HG02870 (cell line): ENCODE measurements around the gene DAPK2.
"Not testable (repeated sequence)": the region's sequence is repeated elsewhere in the genome, so short reads cannot be mapped to it uniquely, and the experiment has no call there.

Experiments
- ATAC-seq: cut with Tn5 transposase; IDR thresholded peaks from one replicate; pipeline ENCODE4 v1.9.1; 2021; ENCODE audit warnings: mild to moderate bottlenecking, moderate library complexity; ENCODE audit not compliant: unreplicated experiment

The DAPK2 gene

DNA sequence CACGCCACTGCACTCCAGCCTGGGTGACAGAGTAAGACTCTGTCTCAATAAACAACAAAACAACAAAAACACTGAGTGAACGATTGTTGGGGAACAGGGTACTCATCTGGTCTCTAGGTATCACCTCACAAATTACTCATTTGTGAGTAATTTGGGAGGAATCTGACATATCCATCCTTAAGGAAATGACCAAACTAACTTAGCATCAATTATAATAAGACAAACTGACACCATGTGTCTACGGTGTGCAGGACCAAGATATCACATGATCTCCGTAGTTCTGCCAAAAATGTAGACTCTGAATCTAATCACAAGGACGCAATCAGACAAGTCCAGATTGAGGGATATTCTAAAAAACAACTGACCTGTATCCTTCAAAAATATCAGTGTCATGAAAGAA, 12.0 kb upstream of the DAPK2 start:
- no peak for ATAC-seq

GRCh38 chr15:64053674-64054073, 7.4 kb upstream of the DAPK2 start:
- ATAC-seq: not testable (repeated sequence)

- ATAC-seq: no peak
Measured at GRCh38 chr15:64052925-64053491, 6.7 kb upstream of the DAPK2 start.

DNA sequence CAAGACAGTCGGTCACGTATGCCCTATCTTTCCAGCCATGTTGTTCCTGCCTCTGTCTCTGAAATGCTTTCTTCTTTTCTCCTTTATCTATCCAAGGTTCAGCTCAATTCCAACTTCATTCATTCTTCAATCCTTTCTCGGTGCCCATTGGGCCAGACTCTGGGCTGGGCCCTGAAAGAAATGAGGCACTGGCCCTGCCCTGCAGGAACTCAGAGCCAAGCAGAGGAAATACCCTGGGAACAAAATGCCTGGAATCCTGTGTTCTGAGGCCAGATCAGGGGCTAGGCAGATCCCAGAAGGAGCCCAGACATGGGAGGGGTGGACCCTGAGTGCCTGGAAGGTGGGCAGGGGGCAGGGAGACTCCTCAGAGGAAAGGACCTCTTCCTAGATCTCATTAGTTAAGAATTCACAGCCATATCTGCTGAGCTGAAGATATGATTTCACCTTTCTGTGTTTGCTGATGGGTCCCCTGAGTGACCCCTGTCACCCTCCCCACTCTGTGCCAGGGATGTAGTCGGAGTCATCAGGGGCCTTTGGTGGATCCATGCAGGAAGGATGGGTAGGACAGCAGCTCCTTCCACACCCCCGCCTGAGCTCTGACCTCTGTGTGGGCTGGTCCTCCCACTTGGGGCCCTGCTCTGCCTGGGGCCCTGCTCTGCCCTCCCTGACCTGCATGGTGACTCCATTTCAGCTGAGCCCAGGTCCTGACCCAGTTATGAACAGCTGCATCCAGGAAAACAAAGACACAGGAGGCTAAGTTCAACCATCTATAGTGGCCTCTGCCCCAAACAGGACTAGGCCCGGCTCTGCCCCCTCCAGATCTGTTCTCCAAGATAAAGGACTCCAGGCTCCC, 5.3 kb upstream of the DAPK2 start:
- no peak for ATAC-seq

DNA sequence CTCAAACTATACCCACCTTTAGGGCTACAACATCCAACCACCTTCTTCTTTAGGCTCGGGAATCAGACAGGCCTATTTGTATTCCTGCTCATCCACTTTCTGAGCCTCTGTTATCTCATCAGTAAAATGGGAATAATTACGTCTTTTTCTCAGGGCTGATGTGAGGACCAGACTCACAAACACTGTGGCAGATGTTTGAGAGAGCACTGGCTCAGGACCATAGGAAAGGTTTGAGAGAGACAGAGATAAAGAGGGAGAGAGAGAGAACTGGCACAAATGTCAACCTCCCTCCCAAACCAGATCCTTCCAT, 4.8 kb upstream of the DAPK2 start:
- ATAC-seq: no peak

DNA sequence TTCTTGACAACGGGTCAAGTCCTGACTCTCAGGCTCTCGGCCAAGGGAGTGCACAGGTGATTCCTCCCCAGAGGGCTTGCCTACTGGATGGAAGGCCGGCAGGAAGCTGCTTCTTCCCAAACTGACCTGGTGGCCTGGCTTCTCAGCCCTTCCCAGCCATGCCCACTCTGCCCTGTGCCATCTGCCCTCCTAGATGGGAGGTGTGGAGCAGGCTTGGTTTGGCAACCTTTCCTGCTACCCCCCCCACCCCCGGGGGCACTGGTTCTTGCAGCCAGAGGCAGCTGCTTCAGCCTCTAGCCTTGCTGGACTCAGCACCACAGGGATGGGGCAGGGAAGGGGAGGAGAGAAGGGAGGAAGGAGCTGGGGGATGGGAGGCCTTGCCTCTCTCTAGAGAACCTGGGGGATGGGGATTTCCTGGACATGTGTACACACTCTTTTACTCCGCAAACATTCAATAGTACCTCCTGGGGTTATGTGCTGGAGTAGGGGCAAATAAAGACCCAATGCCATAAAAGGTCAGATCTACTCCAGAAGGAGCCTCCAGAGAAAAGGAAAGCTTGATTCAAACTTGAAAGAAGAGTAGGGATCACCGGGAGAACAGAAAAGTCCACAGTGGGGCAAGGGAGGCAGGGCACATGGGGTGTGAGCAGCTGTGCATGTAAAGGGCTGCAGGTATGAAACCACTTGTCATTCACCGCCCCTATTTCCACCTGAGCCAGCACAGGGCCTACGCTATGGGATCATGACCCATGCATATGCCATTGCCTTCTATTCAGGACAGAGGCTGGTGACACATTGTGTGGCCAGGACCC, 4.2 kb upstream of the DAPK2 start:
- no peak for ATAC-seq

GRCh38 chr15:64048781-64049460, 2.6 kb upstream of the DAPK2 start:
- ATAC-seq: no peak

GRCh38 chr15:64045774-64046420, 388 bp downstream of the DAPK2 start:
- peak; percentile 32 for ATAC-seq

DNA sequence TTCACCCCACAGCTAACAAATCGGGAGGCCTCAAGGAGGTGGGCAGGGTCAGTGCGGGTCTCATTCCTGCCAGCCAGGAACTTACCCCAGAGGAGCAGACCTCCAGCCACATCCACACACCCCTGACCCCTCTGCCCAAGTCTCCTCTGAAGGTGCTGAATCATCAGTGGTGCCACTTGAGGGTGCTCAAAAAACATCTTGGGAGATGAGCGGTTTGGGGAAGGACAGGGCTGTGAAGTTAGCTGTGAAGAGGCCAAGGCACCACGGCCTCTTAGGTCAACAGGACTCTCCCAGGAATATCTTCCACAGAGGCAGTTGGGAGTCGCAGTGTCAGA, 1.2 kb downstream of the DAPK2 start:
- ATAC-seq: no peak

GRCh38 chr15:64044300-64045100, 1.8 kb downstream of the DAPK2 start:
- ATAC-seq: peak; percentile 57

- no peak for ATAC-seq
Measured at GRCh38 chr15:64038878-64039610, 7.2 kb downstream of the DAPK2 start.

DNA sequence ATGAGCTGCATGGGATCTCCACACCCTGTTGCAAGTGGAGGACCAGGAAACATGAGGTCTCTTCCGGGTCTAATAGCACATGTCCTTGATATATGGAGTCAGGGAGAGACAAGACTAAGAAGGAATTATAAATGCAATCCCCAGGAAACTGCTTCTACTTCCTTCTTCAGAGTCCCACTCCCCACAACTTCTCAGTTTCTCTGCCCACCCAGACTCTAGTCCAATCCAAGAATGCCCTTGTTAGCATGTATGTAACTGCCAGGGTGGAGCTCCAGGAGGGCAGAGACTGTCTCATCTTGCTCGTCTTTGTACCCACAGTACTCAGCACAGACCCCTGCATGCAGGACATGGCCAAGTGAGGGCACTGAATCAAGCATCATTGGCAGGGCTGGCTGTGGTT, 8.3 kb downstream of the DAPK2 start:
- ATAC-seq: no peak

- ATAC-seq: no peak
Measured at GRCh38 chr15:64037116-64037515, 9.2 kb downstream of the DAPK2 start.

DNA sequence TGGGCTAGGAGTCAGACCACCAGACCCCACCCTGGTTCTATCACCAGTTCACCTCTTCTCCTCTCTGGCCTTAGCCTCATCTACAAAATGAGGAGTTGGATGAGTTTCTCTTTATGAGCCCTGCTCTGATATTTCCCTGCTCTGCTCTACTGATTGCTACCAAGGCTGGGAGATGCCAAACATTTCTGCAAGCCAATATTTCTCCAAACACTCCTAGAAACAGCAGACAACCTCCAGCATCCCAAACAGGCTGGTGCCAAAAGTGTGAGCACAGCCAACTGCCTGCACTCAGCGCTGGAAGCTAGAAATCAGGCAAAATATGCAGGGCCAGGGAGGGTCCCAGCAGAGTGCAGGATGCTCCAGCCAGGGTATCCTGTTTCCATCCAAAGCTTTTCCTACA, 10.8 kb downstream of the DAPK2 start:
- no peak for ATAC-seq

DNA sequence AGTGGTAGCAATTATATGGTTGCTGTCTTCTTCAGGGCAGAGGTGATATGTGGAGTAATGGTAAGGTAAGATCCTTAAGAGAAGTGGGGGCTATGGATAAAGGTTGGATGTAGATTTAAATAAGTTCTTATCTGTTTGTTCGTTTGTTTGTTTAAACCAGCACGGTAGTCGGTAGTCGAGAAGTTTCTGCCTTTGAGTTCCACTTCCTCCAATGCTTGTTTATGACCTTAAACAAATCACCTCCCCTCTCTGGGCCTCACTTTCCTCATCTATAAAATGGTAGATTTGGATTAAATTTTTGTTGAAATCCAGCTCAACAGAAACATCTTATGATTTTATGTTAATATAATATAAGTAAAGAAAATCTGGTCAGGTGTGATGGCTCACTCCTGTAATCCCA, 11.8 kb downstream of the DAPK2 start:
- ATAC-seq: no peak

DNA sequence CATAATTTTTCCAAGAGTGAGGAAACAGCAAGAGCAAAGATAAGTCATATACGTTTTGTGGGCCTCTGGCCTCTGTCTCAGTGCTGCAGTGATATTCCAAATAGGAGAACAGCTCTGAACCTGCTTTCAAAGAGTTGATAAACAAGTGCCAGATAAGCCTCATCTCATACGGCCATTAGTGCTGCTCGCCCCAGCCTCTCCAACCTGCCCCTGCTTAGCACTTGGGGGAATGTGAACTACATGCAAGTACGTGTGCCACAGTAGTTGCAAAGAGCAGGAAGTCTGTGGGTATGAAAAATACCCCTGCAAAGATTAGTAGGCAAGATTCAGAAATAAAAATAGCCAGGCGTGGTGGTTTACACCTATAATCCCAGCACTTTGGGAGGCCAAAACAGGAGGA, 14.0 kb downstream of the DAPK2 start:
- ATAC-seq: no peak

DNA sequence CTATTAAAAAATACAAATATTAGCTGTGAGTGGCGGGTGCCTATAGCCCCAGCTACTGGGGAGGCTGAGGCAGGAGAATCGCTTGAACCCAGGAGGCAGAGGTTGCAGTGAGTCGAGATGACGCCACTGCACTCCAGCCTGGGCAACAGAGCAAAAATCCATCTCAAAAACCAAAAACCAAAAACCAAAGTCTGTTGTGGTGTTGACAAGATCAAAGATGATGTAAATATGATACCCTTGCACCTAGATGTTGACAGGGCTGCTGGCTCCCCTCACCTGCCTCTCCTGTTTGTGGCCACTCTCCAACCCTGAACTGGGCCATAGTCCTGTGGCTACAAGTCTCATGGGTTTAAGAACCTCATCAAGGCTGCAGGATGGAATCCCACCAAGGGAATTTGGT, 16.2 kb downstream of the DAPK2 start:
- ATAC-seq: no peak

- ATAC-seq: no peak
Measured at GRCh38 chr15:64029633-64030032, 16.7 kb downstream of the DAPK2 start.

GRCh38 chr15:64029110-64029509, 17.2 kb downstream of the DAPK2 start:
- ATAC-seq: no peak

- no peak for ATAC-seq
Measured at GRCh38 chr15:64026591-64026990, 19.7 kb downstream of the DAPK2 start.
